Osteocyte (in vitro differentiated cells): ENCODE data around the gene ZNF853. TPM values are rescaled to one million over a fixed set of nuclear protein-coding genes. Genes with fewer than 3 reads are reported as not detected.

ENCODE experiments used
- DNase-seq: peaks from one replicate; pipeline ENCODE4 v3.0.0; 2021; ENCODE audit warnings: mixed read lengths; ENCODE audit not compliant: unreplicated experiment; ENCODE audit errors: extremely low spot score
- H3K27ac Mint-ChIP-seq: one replicate; pipeline ENCODE4 v1.8.0; 2021; ENCODE audit warnings: mild to moderate bottlenecking, mixed read lengths; ENCODE audit not compliant: unreplicated experiment
- H3K27me3 Mint-ChIP-seq: one replicate; pipeline ENCODE4 v1.8.0; 2021; ENCODE audit warnings: mixed read lengths; ENCODE audit not compliant: unreplicated experiment
- H3K36me3 Mint-ChIP-seq: one replicate; pipeline ENCODE4 v1.8.0; 2021; ENCODE audit warnings: mixed read lengths; ENCODE audit not compliant: unreplicated experiment
- H3K4me1 Mint-ChIP-seq: one replicate; pipeline ENCODE4 v1.8.0; 2021; ENCODE audit warnings: mixed read lengths; ENCODE audit not compliant: unreplicated experiment
- H3K4me3 Mint-ChIP-seq: one replicate; pipeline ENCODE4 v1.8.0; 2021; ENCODE audit warnings: mild to moderate bottlenecking, moderate library complexity, mixed read lengths; ENCODE audit not compliant: unreplicated experiment
- H3K9me3 Mint-ChIP-seq: one replicate; pipeline ENCODE4 v1.8.0; 2021; ENCODE audit warnings: mixed read lengths; ENCODE audit not compliant: unreplicated experiment
- long read RNA-seq: library from polyadenylated mRNA; unstranded; transcript quantifications from one replicate; pipeline ENCODE4 v2.0.0, GENCODE V29; 2021
- total RNA-seq: library from RNA; stranded (reverse); gene quantifications from 2 replicates; pipeline ENCODE4 v1.2.1, GENCODE V29; 2021
- TF ChIP-seq, protein P1 (sequence below): fragments of 200-600 bp; sonication (generic); IDR thresholded peaks from 2 replicates; pipeline ENCODE4 v1.5.0; 2021; ENCODE audit warnings: antibody characterized with exemption, mild to moderate bottlenecking, moderate library complexity

The ZNF853 gene
- 18.2 and 18.3 TPM in 2 replicates for total RNA-seq
- long read RNA-seq, partial matches to known transcripts: 0 of 2 reads
- long read RNA-seq, other reads (novel, unspliced or antisense): 2 of 2 reads

DNA sequence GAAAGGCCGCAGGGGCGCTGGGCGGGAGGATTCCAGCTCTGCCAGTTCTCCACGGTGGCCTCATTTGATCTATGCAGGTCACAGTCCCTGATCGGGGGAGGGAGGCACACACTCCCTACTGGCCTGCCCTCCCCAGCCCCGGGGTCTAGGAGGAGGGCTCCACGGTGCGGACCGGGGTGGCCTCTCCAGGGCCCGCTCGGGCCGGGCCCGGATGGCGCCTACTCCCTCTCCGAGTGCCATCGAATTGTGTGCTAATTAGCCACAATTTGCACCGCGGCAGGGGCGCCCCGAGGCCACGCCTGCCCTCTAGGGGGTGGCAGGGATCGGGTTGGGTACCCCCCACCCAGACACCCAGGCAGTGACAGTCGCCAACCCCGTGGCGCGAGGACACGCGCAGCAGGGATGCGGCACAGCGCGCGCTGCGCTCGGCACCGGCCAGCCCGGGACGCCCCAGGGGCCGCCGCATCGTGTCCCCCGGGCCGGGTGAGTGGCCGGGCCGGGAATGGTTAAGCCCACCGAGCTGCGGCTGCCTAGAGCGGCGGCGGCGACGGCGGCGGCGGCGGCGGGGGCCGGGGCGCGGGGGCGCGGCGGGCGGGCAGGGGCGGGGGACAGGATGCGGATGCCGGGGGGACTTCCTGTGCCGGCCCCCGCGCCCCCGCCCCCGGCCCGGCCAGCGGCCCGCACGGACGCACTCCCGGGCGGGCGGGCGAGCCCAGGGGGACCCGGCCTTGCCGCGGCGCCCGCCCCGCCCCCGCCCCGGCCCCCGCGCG, at the start of gene ZNF853:
ZNF853 (plus strand) TSS at position 658 of the 770 bp plus-strand sequence. CDS start 565 bp downstream, outside the sequence.
- Mint-ChIP-seq H3K27me3 (no peaks in the 10 kb centered on the region), H3K9me3 (no peaks in the 10 kb centered on the region), H3K4me1 (peaks cover 10% of the 10 kb centered on the region), H3K36me3 (peaks cover 11% of the 10 kb centered on the region), H3K4me3 (peak within 1 kb of the TSS; percentile 71), H3K27ac (no peak within 1 kb of the TSS)
- no peak for DNase-seq
- TF ChIP-seq, protein P1, sequence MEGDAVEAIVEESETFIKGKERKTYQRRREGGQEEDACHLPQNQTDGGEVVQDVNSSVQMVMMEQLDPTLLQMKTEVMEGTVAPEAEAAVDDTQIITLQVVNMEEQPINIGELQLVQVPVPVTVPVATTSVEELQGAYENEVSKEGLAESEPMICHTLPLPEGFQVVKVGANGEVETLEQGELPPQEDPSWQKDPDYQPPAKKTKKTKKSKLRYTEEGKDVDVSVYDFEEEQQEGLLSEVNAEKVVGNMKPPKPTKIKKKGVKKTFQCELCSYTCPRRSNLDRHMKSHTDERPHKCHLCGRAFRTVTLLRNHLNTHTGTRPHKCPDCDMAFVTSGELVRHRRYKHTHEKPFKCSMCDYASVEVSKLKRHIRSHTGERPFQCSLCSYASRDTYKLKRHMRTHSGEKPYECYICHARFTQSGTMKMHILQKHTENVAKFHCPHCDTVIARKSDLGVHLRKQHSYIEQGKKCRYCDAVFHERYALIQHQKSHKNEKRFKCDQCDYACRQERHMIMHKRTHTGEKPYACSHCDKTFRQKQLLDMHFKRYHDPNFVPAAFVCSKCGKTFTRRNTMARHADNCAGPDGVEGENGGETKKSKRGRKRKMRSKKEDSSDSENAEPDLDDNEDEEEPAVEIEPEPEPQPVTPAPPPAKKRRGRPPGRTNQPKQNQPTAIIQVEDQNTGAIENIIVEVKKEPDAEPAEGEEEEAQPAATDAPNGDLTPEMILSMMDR: no peak

DNA sequence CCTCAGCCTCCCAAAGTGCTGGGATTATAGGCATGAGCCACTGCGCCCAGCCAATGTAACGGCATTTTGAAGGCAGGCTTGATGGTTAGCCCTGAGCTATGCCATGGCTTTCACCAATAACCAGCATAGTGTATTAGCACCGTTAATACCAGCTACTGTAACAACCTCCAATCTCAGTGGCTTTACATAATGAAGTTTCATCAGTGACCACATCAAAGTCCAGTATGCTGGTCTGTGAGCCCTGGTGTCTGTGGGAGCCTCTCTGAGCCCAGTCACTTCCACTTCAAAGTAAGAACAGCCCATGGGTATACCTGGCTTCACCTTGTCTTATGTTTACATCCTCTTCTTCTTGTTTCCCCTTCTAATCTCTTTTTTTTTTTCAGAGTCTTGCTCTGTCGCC, 49.8 kb upstream of the ZNF853 start:
- no peak overlapping the region for H3K27ac Mint-ChIP-seq
- H3K9me3 Mint-ChIP-seq: no peaks in the 10 kb centered on the region
- H3K27me3 Mint-ChIP-seq: no peaks in the 10 kb centered on the region
- no peak overlapping the region for H3K4me3 Mint-ChIP-seq
- H3K4me1 Mint-ChIP-seq: no peaks in the 10 kb centered on the region
- TF ChIP-seq, protein P1: no peak
- no peaks in the 10 kb centered on the region for H3K36me3 Mint-ChIP-seq
- DNase-seq: no peak

DNA sequence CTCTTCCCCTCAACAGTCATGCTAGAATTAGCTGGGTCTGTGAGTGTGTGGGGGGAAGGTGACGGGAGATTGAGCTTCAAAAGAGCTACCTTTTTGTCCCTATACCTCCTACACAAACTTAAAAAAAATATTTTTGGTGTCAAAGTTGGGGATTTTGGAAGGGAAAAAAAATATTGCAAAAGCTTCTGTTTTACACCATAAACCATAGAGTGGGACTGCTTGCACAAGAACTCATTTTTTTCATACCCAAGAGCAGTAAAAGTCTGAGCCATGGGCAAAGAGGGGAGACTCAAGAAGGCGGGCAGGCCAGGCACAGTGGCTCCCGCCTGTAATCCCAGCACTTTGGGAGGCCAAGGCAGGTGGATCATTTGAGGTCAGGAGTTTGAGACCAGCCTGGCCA, 47.5 kb upstream of the ZNF853 start:
- no peaks in the 10 kb centered on the region for H3K27me3 Mint-ChIP-seq
- TF ChIP-seq, protein P1: no peak
- H3K4me3 Mint-ChIP-seq: no peak overlapping the region
- no peak overlapping the region for H3K27ac Mint-ChIP-seq
- H3K9me3 Mint-ChIP-seq: no peaks in the 10 kb centered on the region
- H3K4me1 Mint-ChIP-seq: no peaks in the 10 kb centered on the region
- no peaks in the 10 kb centered on the region for H3K36me3 Mint-ChIP-seq
- DNase-seq: no peak

DNA sequence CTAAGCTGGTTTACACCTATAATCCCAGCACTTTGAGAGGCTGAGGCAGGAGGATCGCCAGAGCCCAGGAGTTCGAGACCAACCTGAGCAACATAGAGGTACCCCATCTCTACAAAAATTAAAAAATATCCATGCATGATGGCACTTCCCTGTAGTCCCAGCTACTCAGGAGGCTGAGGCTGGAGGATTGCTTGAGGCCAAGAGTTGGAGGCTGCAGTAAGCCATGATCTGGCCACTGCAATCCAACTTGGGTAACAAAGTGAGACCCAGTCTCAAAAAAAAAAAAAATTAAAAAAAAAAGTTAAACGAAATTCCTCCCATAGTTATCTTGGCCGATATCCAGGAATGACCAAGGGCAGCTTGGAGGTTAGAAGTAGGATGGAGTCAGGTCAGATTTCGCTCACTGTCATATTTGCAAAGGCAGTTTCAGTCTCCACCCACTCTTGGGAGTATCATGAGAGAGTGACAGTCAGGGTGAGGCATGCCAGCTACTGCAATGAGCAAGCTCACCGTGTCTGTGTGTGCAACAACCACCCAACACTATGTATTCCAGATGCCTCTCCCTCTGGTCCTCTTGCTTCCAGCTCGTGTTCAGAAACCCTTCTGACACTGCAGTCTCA, 44.1 kb upstream of the ZNF853 start:
- TF ChIP-seq, protein P1: no peak
- Mint-ChIP-seq H3K9me3 (no peaks in the 10 kb centered on the region), H3K36me3 (no peaks in the 10 kb centered on the region), H3K27ac (no peak overlapping the region), H3K4me1 (no peaks in the 10 kb centered on the region), H3K27me3 (no peaks in the 10 kb centered on the region), H3K4me3 (no peak overlapping the region)
- DNase-seq: no peak
